RCC 7860 (cell line): Measurements from ENCODE around the gene RAD51.
"Not testable (repeated sequence)": the region's sequence is repeated elsewhere in the genome, so short reads cannot be mapped to it uniquely, and the experiment has no call there.

Experiments
- DNase-seq: peaks from one replicate; pipeline ENCODE4 v3.0.0-alpha.2; 2015; ENCODE audit warnings: low spot score
- FAIRE-seq: peaks from 2 replicates; lab custom pipeline; 2012; peaks lifted over from hg19 to GRCh38; lab: Jason Lieb, UNC

The RAD51 gene

DNA sequence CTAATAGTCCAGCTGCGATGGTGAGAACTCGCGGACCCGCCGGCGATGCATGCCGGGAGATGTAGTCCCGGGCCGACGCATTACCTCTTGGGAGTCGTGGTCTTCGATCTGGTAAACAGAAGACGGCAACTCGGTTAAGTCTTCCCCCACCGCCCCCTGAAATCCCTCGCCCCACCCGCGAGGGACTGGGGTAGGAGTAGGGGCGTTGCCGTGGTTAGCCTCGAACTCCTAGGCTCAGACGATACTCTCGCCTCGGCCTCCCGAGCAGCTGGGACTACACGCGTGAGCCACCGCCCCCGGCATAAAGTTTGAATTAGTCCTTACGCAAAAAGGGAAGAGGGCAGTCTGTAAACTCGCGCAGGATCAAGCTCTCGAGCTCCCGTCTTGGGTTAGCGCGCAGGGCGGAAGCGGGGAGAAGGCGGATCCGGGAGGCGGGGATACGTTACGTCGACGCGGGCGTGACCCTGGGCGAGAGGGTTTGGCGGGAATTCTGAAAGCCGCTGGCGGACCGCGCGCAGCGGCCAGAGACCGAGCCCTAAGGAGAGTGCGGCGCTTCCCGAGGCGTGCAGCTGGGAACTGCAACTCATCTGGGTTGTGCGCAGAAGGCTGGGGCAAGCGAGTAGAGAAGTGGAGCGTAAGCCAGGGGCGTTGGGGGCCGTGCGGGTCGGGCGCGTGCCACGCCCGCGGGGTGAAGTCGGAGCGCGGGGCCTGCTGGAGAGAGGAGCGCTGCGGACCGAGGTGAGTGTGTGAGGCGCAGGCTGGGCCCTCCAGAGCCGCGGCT, at the start of gene RAD51:
RAD51 (plus strand) TSS at position 487 of the 781 bp plus-strand sequence. CDS start 3,585 bp downstream, outside the sequence.
- DNase-seq (peak; percentile 75), FAIRE-seq (no peak)

DNA sequence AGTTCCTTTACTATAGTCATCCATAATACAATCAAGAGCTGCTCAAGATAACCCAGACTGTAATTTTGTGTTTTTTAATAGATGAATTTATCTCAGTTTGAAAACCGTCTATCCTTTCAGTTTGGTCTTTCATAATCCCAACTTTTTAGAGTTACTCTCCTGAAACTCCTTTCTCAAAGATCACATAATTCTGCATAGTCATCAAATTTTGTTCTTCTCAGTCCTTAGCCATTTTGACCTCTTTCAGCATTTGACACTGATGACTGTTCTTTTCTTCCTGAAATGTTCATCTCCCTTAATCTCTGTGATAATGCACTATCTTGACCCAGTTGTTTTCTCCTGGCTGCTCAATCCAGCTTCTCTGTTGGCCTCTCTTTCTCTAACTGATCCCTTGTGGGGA, 47.5 kb upstream of the RAD51 start:
- FAIRE-seq, result no peak
- no peak for DNase-seq

DNA sequence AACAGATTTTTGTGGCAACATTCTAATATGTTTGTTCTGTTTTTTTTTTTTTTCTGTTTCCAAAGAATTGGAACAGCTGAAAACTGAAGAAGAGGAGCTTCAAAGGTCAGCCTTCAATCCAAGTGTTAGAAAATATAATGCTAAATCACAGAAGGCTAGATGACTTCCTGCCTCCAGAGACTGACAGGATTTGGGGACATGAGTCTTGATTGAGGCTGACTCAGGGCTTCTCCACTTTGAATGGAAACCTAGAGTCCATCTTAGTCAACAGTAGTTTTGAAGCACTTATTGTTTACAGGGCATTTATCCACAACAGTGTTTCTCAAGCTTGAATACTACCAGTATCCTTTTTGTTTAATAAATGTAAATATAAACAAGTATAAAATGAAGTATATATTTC, 44.5 kb upstream of the RAD51 start:
- DNase-seq (no peak), FAIRE-seq (no peak)

GRCh38 chr15:40660686-40661085, 34.3 kb upstream of the RAD51 start:
- DNase-seq, result no peak
- FAIRE-seq, result no peak

DNA sequence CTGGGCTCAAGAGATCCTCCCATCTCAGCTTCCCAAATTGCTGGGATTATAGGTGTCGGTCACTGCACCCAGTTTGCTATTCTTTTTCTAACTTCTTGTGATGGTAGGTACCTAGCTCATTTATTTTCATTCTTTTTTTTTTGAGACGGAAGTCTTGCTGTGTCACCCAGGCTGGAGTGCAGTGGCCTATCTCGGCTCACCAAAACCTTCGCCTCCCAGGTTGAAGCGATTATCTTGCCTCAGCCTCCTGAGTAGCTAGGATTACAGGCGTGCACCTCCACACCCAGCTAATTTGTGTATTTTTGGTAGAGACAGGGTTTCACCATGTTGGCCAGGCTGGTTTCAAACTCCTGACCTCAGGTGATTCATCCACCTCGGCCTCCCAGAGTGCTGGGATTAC, 30.1 kb upstream of the RAD51 start:
- FAIRE-seq (no peak), DNase-seq (no peak)

GRCh38 chr15:40676290-40676689, 18.7 kb upstream of the RAD51 start:
- not testable (repeated sequence) for DNase-seq, FAIRE-seq

DNA sequence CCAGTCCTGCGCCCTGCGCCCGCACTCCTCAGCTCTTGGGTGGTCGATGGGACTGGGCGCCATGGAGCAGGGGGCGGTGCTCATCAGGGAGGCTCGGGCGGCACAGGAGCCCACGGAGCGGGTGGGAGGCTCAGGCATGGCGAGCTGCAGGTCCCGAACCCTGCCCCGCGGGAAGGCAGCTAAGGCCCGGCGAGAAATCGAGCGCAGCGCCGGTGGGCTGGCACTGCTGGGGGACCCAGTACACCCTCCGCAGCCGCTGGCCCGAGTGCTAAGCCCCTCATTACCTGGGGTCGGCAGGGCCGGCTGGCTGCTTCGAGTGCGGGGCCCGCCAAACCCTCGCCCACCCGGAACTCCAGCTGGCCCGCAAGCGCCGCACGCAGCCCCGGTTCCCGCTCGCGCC, 18.1 kb upstream of the RAD51 start:
- not testable (repeated sequence) for DNase-seq, FAIRE-seq

GRCh38 chr15:40680151-40680550, 14.8 kb upstream of the RAD51 start:
- no peak for FAIRE-seq
- no peak for DNase-seq

GRCh38 chr15:40680959-40681358, 14.0 kb upstream of the RAD51 start:
- not testable (repeated sequence) for FAIRE-seq, DNase-seq

GRCh38 chr15:40684381-40684780, 10.6 kb upstream of the RAD51 start:
- no peak for DNase-seq
- no peak for FAIRE-seq

DNA sequence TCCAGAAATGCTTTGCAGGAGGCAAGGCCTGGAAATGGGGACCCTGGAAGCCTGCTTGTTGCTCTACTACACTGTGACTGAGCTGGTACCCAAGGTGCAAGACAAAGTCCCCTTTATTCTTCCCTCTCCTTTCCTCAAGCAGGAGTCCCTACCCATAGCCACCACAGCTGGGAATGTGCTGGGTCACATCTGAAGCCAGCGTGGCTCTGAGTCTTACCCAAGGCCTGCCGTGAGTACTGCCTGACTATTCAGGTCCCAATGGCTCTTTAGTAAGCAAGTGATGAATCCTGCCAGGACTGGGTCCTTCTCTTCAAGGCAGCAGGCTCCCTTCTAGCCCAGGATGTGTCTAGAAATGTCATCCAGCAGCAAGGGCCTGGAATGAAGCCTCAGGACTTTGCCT, 9.6 kb upstream of the RAD51 start:
- FAIRE-seq (no peak), DNase-seq (no peak)

DNA sequence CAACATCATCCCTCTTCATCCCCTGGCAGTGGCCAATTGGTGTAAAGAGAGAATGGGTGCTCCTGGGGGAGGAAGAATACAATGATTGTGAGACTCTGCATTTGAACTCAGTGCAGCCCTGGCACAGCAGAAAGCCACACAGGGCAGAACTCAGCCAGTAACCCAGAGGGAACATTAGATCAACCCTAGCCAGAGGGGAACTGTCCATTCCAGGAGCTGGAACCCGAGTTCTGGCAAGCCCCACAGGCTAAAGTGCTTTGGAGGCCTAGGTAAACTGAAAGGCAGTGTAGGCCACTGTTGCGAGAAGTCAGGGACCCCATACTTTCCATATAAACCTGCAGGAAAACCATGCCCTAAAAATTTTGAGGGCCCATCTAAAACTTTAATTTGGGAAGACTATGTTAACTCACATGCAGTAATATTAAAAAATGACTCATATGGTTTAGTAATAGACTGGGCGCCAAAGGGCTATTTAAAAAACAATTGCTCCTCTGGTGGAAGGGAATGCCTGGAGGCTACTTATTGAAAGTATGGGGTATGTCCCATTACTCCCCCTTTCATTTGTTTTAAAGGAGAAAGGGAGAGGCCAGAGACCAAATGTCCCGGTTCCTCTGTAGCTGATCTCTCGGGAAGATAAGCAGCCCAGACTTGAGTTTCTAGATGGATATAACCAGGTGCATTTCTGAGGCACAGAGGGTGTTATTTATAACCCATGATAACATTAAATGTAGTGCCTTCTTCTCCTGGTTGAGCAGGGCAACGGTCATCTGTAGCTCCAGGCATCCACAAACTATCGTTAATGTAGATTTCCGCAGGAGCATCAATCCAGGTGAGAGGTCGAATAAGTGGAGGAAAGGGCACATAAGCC, 5.8 kb upstream of the RAD51 start:
- no peak for FAIRE-seq
- DNase-seq, result no peak

- no peak for FAIRE-seq
- no peak for DNase-seq
Observed at GRCh38 chr15:40691737-40692136, 3.2 kb upstream of the RAD51 start.

DNA sequence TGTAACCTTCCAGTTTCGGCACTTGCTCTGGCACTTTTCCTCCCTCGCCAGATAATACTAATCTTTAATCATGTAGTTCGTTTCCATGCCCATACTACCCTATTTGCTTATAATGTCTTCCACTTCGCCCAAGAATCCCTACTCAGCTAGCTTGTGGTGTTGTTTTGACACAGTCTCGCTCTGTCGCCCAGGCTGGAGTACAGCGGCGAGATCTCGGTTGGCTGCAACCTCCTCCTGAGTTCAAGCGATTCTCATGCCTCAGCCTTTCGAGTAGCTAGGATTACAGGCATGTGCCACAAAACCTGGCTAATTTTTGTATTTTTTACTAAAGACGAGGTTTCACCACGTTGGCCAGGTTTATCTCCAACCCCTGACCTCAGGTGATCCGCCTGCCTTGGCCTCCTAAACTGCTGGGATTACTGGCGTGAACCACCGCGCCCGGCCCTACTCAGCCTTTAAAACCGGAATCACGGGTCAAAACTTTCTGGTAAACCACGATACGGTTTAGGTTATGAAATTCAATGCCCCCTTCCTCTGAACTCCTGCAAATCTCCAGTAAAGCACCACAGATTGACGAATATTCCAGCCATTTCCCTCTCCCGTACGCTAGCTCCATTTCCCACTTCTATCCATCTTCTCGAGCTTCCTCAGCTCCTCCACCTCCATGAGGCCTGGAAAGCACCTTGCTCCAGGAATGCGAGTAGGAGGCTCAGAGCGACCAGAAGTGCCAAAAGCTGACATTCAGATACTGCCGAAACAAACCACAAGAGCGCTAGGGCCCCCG, 878 bp upstream of the RAD51 start:
- DNase-seq (no peak), FAIRE-seq (no peak)

GRCh38 chr15:40695469-40695890, 506 bp downstream of the RAD51 start:
- no peak for FAIRE-seq
- no peak for DNase-seq

GRCh38 chr15:40696228-40696627, 1.3 kb downstream of the RAD51 start:
- FAIRE-seq, result no peak
- DNase-seq, result no peak

DNA sequence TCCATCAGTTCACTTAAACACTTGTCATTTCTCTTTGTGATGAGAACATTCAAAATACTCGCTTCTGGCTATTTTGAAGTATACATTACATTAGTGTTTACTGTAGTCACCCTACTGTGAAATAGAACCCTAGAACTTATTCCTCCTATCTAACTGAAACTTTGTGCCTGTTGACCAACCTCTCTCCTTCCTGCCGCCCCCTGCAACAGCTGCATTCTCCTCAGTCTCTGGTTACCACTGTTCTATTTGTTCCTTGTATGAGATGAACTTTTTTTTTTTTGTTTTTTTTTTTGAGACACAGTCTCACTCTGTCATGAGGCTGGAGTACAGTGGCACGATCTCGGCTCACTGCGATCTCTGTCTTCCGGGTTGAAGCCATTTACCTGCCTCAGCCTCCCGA, 2.9 kb downstream of the RAD51 start:
- DNase-seq (no peak), FAIRE-seq (no peak)

DNA sequence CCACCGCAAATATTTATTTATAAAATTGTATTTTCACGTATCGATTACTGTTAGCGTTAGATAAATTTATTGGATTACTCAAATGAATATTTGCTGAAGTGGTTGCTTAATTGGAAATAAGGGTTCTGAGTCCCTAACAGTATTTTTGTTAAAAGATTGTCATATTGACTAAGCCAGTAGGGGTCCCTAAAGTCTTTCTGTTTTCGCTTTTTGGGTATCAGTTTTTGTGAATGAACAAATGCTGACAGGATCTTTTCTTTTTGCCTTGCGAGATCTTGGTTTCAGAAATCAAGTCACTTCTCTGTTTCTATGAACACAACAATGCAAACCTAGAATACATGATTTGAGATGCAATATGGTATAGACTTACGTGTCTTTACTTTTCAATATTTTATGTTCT, 7.1 kb downstream of the RAD51 start:
- no peak for FAIRE-seq
- DNase-seq, result no peak

- FAIRE-seq, result no peak
- DNase-seq, result no peak
Observed at GRCh38 chr15:40706121-40706520, 11.1 kb downstream of the RAD51 start.

GRCh38 chr15:40714144-40714543, 19.2 kb downstream of the RAD51 start:
- FAIRE-seq, result no peak
- no peak for DNase-seq

DNA sequence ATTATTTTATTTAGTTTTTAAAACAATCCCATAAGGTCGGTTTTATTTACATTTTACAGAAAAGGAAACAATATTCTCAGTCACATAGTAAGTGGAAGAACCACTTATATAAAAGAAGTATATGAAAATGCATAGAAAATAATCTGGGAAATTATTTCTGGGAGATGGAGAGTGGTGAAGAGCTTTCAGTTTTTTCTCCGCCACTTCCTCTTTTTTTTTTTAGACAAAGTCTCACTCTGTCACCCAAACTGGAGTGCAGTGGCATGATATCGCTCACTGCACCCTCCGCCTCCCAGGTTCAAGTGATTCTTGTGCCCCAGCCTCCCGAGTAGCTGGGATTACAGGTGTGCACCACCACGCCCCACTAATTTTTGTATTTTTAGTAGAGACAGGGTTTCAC, 21.2 kb downstream of the RAD51 start:
- no peak for FAIRE-seq
- no peak for DNase-seq
